PC-9 (cell line): Measurements from ENCODE around the gene ZDHHC5.

Experiments
- CTCF ChIP-seq: fragments of 200-600 bp; sonication (generic); conservative IDR thresholded peaks from 2 replicates; pipeline ENCODE4 v1.6.1; 2017; ENCODE audit warnings: mixed run types, antibody characterized with exemption, mild to moderate bottlenecking, moderate library complexity
- EZH2 ChIP-seq: fragments of 200-600 bp; sonication (generic); IDR thresholded peaks from 2 replicates; pipeline ENCODE4 v1.8.0; 2017; ENCODE audit warnings: antibody characterized with exemption, low read depth

- TF ChIP-seq CTCF (no peak), EZH2 (no peak)
These were observed 14.8 kb upstream of the ZDHHC5 start for GRCh38 chr11:57653163-57653562.
